A549 treated with dexamethasone at 1 μM for 4 hours (cell line): Measurements from ENCODE around the gene FAM3B. TPM values are rescaled to one million over a fixed set of nuclear protein-coding genes. Genes with fewer than 3 reads are reported as not detected.

Experiments
- total RNA-seq: library from RNA; stranded (reverse); fragments of 200-300 nt; extraction: Qiagen RNA extraction; gene quantifications from 5 replicates; pipeline ENCODE4 v1.2.3, GENCODE V29; 2022

FAM3B gene
- total RNA-seq: 0.09 TPM in 1 of 5 replicates, not detected in the others

DNA sequence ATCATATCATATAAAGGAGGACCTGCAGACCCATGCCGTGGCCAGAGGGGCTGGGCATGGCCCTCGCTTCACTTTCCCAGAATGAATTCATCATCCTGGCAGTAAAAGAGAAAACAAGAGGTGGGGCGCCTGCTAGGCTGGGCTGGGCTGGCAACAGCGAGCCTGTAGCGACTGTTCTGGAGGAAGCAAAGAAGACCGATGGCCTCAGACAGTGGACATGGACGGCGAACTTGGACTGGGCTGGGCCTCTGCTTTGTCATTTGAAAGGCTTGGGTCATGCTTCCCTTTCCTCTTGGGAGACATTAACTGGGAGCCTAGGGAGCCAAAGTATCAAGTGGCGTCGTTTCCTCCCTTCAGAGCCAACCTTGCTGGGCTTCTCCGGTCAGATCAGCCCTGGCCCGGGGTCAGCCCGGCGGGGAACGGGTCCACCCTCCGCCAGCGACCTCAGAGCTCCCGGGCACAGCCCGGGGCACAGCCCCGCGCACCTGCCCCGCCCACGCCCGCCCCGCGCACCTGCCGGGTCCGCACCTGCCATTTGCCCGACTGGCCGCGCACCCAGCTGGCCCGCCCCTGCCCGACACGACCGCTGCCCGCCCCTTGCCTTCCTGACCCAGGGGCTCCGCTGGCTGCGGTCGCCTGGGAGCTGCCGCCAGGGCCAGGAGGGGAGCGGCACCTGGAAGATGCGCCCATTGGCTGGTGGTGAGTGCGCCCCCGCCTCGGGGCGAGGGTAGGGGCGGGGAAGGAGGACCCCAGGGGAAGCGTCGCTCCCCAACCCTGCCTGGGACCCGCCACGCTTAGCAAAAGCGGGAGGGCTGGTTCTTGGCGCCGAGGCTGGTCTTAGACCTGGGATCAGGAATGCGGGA lies at the start of gene FAM3B:
Gene FAM3B, plus strand, starts transcription at position 602 of the 863 bp plus-strand sequence. Its CDS starts 79 bp downstream, at position 681.

GRCh38 chr21:41361786-41362604 lies 45.4 kb downstream of the FAM3B start, which contains the start of gene MX2:
Gene MX2 (plus strand): TSS chr21:41362027. CDS start chr21:41376907, 14,880 bp downstream.

Other genes starting within 250 kb of the FAM3B start
- 22.3 to 24.5 TPM (median 23.6 TPM) in 5 replicates for gene BACE2, start 148.6 kb upstream of the FAM3B start, total RNA-seq
- 0.06 to 0.14 TPM (median 0.14 TPM) in 3 of 5 replicates, not detected in the others for gene MX2, start 45.2 kb downstream of the FAM3B start, total RNA-seq
- 1.2 to 2.2 TPM (median 1.5 TPM) in 5 replicates for gene MX1, start 109.4 kb downstream of the FAM3B start, total RNA-seq
- 0.08 to 0.21 TPM (median 0.11 TPM) in 5 replicates for gene TMPRSS2, start 191.4 kb downstream of the FAM3B start, total RNA-seq